DMS53 treated with DMSO at 0.1 percent for 48 hours (cell line): ENCODE measurements around the gene PTRH2.

Source experiments
- DNase-seq: peaks from one replicate; lab custom pipeline; 2025; ENCODE audit not compliant: unreplicated experiment; lab: John Stamatoyannopoulos, UW

PTRH2 gene

DNA sequence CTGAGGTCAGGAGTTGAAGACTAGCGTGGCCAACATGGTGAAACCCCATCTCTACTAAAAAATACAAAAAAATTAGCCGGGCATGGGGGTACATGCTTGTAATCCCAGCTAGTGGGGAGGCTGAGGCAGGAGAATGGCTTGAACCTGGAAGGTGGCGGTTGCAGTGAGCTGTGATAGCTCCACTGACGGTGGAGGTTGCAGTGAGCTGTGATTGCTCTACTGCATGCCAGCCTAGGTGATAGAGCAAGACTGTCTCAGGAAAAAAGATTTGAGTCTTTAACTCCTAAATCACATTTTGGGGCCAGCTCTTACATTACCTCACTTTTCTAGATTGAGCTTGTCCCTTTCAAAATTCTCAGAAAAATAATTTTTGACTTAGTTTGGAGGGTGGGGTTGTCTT, 15.4 kb upstream of the PTRH2 start:
- DNase-seq, result no peak

DNA sequence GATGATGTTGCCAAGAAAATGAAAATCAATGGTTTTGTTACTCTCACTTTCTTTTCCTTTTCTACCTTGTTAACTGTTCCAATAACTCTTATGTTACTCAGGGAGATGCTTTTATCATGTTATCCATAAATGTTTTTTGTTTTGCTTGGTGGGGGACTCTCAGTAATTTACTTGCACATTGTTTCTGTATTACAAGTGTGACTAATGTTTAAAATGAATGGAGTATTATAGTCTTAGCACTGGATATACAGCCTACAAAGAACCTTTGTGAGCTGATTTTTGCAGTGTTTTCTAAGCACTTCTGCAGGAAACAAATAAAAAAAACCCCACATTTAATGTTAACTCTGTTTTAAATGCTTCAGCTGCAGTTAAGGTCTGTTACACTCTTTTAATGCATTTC, 12.3 kb upstream of the PTRH2 start:
- no peak for DNase-seq

DNA sequence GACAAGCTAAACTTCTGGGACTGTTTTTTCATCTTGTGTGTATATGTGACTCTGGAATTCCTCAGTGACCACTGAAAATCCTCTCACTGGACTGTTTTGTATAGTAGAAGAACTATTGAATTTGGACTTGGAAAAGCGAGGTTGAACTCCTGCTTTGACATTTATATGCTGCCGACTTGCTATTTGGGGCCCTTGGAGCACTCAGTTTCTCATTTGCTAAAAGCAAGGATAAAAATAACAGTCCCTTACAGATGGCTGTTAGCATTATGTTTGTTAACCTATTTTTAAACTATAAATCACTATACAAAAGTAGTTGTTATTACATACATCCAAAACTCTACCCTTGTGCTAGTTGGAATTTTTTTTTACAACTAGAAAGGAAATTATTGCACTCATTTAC, 9.2 kb upstream of the PTRH2 start:
- DNase-seq, result no peak

DNA sequence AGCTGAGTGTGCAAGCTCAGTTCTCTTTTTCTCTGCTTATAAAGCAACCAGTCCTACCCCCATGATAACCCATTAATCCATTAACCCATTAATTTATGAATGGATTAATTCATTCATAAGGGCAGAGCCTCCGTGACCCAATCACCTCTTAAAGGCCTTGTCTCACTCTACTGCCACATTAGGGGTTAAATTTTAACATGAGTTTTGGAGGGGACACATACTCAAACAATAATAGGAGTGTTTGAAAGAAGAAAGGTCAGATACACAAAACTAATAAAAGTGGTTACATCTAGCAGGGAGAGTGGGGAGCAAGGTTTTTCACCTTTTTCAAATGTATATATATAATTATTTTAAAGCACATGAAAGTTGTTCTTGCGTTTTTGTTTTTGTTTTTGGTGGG, 7.0 kb upstream of the PTRH2 start:
- no peak for DNase-seq

DNA sequence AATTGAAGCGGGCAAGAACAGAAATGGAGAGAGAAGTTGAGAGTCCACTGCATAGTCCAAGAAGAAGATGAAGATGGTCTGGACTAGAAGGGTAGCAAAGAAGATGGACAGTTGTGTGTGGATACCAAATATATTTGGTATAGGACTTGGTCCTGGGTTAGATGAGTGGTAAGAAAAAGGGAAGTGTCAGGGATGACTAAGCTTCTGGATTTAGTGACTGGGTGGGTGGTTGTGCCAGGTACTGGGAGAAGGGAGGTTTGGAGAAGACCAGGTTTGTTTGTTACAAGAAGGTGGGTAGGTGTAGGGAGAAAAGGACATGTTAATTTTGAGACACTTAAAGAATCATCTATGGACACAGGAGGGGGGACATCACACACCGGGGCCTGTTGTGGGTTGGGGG, 5.6 kb upstream of the PTRH2 start:
- no peak for DNase-seq

DNA sequence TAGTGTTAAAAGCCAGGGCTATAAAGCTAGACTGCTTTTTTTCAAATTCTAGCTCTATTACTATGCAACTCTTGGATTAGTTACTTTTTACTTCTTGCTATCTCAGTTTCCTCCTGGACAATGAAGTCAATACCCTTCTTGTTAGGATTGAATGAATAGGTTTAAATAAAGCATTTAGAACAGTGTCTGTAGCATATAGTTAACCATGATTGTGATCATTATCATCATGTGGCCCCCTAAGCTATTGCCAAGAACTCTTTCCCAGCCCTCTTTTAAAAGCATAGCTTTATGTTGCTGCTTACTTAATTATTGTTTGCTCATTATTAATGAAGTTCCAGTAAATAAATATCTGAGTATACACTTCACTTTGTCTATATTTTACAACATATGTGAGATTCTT, 4.7 kb upstream of the PTRH2 start:
- no peak for DNase-seq

DNA sequence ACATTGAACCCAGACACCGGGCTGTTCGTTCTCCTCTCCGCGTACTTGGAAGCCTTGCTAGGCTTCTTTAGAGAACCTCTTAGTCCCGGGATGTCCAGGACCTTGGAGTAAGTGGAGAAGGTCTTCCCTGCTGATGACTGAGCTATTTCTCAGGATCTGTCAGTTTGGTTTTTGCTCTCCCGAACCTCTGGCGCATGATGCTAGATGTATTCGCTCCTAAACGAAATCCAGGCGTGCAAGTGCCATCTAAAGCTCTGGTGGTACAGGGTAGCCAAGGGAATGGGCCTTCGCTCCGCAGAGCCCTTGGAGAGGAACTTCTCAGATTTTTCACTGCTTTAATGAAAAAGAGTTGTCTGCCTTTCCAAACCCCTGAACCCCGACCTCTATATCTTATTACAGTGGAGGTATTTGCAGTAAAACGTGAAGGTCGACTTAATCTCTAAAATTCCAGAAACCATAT, 771 bp upstream of the PTRH2 start:
- DNase-seq, result no peak

DNA sequence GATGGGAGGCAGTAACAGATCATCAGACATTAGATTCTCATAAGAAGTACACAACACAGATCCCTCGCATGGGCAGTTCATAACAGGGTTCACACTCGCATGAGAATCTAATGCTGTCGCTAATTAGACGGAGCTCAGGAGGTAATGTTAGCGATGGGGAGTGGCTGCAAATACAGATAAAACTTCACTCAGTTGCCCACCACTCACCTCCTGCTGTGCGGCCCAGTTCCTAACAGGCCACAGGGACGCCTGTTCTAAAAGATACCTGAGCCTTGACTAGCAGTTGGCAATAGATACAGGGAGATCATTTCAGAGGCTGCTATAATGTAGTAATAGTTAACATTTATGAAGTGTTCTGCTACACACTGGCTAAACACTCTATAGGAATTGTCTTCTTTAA, 4.9 kb downstream of the PTRH2 start:
- no peak for DNase-seq

DNA sequence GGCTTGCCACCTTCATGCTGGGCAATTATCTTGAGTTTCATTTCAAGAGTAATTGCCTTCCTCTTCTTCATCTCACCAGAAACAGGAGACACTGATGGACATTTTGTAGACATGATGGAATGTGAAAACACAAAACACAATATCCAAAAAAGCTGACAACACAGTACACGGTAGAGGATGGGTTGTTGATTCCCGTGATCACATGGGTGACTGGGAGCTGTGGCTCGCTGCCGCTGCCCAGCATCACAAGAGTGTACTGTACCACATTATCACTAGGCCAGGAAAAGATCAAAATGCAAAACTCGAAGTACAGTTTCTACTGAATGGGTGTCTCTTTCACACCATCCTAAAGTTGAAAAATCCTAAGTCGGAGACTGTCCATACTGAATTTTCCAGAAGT, 7.4 kb downstream of the PTRH2 start:
- DNase-seq, result no peak

DNA sequence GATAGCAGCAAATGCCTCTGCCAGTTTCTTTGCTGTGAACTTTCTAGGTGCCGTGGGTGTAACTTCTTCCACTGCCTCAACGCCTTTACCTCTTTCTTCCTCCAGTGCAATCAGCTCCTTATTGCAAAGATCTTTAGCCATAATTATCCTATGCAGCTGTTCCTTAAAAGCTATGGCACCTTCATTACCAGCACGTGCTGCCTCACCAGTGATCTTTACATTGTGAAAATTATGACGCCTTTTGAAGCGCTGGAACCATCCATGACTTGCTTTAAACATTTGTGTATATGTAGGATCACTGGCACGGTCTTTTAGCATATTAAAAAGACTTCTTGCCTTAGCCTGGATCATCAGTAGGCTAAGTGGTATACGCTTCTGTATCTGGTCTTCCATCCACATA, 8.0 kb downstream of the PTRH2 start:
- no peak for DNase-seq

DNA sequence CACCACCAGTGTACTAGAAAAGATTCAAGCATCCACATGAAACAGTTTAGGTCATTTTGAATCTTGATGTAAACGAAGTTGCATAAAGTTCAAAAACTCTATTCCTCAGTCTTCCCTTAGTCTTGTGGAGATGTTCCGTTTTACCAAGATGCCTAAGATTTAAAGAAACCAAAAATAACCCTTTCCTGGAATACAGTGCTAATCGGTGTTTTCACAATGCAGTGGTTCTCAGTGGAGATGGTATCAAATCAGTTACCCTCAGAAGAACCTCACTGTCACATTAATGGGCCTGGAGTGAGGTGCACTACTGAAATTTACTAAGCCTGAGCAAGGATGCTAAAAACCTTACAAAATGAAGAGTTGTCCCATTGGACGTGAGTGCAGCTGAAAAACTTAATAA, 9.1 kb downstream of the PTRH2 start:
- no peak for DNase-seq

DNA sequence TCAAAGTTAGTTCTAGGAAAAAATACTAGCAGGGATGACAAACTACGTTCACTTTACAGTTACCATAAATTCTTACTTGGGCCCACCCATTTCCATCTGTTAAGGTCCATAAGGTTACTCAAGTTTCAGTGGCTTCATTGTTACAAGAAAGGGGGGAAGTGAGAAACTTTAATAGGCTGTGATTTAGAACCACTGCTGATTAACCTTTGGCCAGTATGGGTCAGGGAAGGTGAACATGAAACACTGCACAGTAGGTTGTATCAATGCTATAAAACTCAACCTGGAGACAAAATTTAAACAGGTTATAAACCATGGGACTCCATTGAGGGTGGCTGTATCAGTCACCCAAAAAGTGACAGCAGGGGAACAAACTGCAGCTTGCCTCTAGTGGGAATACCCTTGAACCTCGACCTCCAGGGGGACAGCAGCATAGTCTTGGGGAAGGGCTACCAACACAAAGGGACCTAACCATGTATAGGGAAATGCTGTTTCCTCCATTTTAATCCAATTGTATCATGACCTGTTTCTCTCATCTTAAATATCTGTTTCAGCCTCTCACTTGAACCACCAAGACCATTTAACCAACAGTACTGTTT, 10.4 kb downstream of the PTRH2 start:
- no peak for DNase-seq

DNA sequence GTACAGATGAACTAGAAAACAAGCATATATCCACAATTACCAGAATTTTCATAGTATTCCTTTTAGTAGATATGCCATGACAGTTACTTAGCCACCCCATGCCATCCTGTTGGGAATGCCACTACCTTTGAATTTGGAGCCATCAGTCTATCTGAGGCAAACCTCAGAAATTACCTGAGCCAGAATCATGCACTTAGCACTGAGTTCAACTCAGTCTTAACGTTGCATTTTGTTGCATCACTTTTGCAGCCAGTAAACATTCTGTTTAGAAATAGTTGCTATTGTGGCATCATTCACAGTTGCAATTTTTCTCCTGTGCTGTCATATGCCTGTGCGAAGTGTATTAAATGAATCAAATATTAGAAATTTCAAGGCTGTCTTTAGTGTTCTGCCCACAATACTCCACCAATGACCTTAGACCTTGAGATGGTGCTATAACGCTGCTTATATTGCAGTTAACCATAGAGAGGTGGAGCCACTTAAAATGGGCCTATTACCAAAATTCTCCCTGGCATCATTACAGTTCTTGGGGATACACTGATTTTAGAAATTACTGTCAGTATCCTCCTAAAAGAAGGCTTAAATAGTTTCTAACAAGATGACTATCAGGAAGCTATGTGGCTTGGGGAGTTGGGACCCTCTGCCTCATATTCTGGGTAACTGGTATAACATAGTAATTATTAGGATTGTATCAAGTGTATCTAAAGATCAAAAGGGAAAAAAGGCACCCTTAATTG, 11.1 kb downstream of the PTRH2 start:
- DNase-seq, result no peak

DNA sequence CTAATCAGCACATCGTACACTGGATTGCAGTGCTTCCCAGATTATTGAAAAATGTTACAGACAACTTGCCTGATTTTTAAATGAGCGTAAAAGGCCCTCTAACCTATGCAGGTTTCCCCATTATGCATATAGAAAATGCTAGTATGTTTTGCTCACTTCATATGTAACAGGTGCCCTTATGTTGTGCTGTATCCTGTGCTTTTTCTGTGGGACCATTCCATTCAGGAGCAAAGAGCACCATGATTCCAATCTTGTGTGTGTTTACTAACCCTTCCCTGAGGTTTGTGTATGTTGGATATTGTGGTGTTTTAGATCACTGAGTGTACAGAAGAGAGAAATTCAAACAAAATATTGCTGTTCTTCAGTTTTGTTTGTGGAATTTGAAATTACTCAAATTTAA, 12.9 kb downstream of the PTRH2 start:
- no peak for DNase-seq

DNA sequence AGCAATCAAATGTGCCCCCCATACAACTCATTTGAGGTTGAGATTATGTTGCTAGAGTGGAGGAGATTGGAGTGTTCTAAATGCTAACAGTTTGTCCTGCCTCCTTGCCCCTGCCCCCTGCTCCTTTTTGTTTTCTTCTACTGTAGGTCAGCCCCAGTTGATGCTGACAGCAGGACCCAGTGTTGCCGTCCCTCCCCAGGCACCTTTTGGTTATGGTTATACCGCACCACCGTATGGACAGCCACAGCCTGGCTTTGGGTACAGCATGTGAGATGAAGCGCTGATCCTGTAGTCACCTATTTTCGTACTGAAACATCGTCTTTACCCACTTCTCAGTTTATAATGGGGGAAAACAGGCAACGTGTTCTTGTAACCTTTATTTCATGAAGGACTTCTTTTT, 13.6 kb downstream of the PTRH2 start:
- no peak for DNase-seq

DNA sequence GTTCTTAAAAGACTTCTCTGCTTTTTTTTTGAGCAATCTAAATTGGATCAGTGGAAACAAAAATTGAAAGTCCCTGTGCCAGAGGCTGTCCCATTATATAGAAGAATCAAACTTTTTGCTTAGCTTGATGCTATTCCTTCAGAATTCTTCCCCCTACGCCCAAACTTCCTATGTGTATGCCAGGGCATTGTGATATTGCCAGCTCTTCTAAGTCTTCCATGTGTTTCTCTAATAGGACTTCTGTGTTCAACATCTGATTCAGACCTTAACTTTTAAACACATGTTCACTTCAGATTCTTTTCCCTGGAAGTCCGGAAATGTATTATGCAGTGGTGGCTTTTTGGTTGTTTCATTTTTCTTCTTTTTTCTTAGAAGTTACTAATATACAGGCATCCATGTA, 18.7 kb downstream of the PTRH2 start:
- DNase-seq, result no peak

DNA sequence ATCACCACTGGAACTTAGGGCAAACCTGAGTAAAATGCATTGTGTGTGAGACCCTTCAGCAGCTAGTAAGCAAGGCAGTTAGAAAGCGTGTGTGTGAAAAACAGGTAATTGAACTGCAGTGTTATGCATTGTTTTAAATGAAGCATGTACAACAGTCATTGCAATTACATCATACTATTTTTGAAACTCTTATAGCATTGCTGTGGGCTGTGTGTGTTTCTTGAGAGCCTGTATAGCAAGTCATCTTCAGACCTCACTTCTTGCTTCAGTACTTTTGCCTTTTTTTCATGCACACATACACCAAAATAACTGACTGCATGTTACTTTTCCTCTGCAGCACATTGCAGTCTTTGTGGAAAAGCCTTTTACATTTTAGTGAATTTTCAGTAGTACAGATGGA, 19.2 kb downstream of the PTRH2 start:
- DNase-seq, result no peak

DNA sequence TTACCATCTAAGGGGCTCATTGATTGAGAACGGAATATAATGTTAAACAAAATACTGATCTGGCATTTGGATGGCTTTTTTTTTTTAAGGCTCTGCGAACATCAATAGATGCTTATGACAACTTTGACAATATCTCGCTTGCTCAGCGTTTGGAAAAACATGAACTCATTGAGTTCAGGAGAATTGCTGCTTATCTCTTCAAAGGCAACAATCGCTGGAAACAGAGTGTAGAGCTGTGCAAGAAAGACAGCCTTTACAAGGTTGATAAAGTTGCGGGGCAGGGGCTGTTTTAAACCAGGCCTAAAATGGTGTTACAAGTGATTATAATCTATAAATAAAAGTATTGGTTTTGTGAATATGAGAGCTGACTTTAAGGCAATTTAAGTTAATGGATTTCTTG, 22.3 kb downstream of the PTRH2 start:
- no peak for DNase-seq

DNA sequence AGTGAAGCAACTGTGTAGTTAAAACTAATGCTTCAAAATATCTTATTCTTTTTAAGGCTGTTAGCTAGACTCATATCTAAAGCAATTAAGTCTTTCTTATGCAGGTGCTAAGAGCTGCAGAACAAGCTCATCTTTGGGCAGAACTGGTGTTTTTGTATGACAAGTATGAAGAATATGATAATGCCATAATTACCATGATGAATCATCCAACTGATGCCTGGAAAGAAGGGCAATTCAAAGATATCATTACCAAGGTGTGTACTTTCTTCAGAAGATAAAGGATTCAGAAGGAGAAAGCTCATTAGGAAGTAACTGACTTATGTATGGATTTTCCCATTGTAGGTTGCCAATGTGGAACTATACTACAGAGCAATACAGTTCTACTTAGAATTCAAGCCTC, 23.9 kb downstream of the PTRH2 start:
- DNase-seq, result no peak

DNA sequence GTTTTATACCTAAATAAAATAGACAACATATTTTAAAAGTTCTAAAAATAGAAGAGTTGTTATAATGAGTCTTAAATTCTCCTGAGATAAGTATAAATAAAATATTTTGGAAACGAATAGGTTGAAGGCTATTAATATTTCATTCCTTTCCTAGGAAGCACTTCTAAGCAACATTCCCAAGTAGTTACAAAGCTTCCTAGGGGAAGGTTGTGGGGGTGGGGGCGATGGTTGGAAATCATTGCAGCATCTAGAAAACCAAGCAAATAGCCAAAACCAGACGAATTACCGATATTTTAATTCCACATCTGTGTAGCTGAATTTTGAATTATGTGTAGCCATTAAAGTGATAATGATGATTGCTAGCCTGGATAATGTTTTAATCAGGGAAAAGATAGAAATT, 26.9 kb downstream of the PTRH2 start:
- DNase-seq, result no peak

DNA sequence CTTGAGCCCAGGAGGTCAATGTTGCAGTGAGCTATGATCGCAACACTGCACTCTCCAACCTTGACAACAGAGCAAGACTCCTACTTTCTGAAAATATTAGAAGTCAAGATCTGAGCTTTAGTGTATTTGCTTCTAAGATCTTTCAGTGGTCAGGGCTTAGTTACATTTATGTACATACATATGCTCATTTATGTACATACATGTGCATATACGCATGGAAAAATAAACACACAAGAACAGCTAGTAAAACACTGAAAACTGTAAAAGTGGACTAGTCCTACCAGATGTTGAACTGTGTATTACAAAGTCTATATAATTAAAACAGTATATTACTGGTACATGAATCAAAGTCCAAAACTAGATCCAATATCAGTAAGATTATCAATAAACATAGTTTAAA, 28.3 kb downstream of the PTRH2 start:
- DNase-seq, result no peak

DNA sequence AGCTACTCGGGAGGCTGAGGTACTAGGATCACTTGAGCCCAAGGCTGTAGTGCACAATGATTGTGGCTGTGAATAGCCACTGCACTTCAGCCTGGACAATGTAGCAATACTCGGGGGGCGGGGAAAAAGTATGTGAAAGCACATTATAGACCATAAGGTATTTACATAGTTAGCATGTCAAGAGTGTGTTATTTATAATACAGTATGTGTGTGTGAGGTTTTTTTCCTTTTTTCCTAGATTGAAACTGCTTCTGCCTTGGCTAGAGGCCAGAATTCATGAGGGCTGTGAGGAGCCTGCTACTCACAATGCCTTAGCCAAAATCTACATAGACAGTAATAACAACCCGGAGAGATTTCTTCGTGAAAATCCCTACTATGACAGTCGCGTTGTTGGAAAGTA, 30.5 kb downstream of the PTRH2 start:
- no peak for DNase-seq

DNA sequence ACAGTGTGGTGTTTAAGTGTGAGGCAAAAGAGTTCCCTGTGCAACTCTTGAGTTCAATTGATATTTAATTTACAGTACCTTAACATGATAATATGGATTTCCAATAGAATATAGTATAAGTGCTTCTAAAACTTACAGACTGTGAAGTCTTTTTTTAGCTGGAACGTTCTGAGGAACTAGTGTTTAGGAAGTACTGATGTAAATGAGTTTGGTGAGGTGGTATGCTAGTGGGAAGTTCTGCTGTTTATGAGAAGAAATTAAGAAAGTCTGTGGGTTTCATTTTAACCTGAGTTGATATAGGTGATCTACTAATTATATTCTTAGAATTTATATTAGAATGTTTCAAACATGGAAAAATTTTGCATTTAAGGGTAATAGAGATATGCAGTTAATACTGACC, 32.0 kb downstream of the PTRH2 start:
- DNase-seq, result no peak
